Fibroblast of skin of left quadriceps (primary cell): ENCODE results near the gene CRPPA.

Experiments used
- DNase-seq, 2 experiments: peaks; one replicate each; pipeline ENCODE4 v3.0.0-alpha.2; 2013; ENCODE audit warnings: low read depth in 2 of 2

The CRPPA gene

GRCh38 chr7:16423761-16424160 lies 2.4 kb upstream of the CRPPA start:
- peak; percentile 65 to 67 for DNase-seq

GRCh38 chr7:16422917-16423316 lies 1.6 kb upstream of the CRPPA start:
- no peak for DNase-seq

DNA sequence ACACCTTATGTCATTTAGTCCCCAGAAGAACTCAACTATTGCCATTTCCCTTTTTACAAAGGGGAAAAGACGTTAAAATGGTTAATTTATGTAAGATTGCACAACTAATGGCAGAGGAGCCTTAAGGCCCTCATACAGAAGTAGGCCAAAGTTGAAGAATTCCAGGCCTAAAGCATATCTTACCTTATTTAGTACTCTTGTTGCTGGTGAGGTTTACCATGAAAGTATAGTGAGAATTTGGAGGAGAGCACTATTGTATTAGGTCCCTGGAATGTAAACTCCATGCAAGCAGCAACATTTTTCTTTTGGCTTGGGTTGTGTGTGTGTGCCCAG lies 731 bp upstream of the CRPPA start:
- peak; percentile 55 to 58 for DNase-seq

DNA sequence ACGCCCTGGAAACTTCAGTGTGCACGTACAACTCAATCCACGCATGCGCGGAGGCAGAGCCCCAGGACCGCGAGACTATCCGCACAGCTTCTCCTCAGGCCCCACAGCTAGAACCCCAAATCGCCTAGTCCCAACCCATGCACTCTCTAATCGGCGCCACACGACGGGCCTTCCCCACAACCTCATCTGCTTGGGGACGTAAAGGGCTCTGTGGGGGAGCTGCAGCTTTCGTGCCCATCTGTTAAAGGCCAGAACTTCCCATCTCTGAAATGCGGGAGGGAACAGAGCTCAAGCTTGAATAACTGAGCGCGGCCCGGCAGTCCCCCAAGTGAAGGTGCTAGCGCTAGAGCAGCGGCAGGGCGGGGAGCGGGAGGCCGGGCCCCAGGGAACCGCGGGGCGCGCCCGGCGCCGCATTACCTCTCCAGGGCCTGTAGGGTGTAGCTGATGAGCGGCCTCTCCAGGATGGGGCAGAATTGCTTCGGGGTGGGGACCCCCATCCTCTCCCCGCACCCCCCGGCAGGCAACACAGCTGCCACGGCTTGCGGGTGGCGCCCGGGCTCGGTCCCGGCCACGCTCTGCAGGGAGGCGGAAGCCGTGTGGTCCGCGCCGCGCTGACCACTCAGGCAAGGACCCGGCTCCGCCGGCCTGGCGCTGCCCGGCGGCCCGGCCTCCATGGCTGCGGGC lies 547 bp downstream of the CRPPA start:
- peak; percentile 74 to 75 for DNase-seq

GRCh38 chr7:16420329-16420648 lies 1.0 kb downstream of the CRPPA start:
- DNase-seq = no peak

GRCh38 chr7:16419859-16420258 lies 1.5 kb downstream of the CRPPA start:
- DNase-seq = no peak

- DNase-seq = no peak
Observed at GRCh38 chr7:16419126-16419525, 2.2 kb downstream of the CRPPA start.

DNA sequence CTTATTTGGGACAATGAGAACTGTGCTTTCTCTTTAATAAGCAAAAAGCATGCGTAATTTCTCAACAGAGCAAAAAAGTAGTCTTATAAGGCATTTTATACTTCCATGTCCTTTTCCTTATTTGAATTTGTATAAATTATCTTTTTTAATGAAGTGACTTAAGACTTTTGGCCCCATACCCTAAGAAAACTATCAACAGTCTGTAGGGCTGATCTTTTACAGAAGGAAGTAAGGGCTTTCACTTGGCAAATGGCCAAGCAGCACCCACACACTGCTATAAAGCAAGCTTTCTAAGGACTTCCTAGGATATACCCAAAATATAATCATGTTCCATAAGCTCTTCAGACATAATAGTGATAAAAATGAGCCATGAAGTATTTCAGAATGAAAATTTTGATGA lies 3.4 kb downstream of the CRPPA start:
- no peak for DNase-seq

DNA sequence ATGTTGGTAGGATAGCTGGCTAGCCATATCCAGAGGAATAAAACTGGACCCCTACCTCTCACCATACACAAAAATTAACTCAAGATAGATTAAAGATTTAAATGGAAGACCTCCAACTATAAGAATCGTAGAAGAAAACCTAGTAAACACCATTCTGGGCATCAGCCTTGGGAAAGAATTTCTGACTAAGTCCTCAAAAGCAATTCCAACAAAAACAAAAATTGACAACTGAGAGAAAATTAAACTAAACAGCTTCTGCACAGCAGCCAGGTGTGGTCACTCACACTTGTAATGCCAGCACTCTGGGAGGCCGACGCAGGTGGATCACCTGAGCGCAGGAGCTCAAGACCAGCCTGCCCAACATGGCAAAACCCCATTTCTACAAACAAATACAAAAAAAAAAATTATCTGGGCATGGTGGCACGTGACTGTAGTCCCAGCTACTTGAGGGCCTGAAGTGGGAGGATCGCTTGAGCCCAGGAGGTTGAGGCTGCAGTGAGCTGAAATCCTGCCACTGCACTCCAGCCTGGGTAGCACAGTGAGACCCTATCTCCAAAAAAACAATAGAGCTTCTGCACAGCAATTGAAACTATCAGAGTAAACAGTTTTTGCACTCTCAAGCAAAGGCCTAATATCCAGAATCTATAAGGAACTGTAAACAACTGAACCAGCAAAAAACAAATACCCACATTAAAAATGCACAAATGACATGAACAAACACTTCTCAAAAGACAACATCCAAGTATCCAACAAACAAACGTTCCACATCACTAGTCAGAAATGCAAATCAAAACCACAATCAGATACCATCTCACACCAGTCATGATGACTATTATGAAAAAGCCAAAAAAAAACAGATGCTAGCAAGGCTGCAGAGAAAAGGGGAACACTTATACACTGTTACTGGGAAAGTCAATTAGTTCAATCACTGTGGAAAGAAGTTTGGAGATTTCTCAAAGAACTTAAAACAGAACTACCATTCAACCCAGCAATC lies 4.8 kb downstream of the CRPPA start:
- DNase-seq = peak; percentile 49 to 55

GRCh38 chr7:16412274-16413254 lies 8.8 kb downstream of the CRPPA start:
- no peak for DNase-seq

DNA sequence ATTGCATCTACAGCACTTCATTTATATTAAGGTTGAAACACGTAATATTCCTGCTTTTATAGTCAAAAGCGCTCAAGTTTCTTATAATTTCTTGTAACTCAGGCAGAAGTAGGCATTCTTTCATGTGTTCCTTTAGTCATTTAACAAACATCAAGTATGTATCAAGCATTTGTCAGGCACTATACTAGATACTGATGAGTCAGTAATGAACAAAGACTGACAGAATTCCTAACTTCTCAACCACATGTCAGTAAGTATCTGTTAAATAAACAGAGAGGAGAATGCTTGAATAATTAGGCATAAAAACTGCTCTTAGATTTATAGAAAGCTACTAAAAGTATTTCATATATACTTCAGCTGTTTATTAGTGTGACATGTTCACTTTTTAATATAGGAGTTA lies 9.9 kb downstream of the CRPPA start:
- no peak for DNase-seq

- DNase-seq = no peak
Observed at GRCh38 chr7:16409777-16410176, 11.6 kb downstream of the CRPPA start.

- DNase-seq = no peak
Observed at GRCh38 chr7:16404636-16405035, 16.7 kb downstream of the CRPPA start.

GRCh38 chr7:16403475-16403874 lies 17.9 kb downstream of the CRPPA start:
- DNase-seq = no peak

GRCh38 chr7:16402940-16403339 lies 18.4 kb downstream of the CRPPA start:
- no peak for DNase-seq

- DNase-seq = no peak
Observed at GRCh38 chr7:16402091-16402490, 19.2 kb downstream of the CRPPA start.

DNA sequence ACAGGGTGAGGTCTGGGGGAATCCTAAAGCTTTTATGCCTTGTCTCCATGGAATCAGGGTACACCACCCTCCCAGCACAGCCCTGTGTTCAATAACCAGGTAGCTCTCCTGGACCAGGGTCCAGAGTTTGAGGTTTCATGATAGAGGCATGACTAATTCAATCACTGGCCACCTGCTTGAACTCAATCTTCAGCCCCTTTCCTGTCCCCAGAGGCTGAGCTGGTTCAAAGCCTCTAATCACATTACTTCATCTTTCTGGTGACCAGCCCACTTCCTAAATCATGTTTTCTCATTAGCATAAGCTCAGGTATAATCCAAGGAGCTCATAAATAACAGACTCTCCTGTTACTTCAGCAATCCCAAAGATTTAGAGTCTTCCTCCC lies 20.5 kb downstream of the CRPPA start:
- no peak for DNase-seq

DNA sequence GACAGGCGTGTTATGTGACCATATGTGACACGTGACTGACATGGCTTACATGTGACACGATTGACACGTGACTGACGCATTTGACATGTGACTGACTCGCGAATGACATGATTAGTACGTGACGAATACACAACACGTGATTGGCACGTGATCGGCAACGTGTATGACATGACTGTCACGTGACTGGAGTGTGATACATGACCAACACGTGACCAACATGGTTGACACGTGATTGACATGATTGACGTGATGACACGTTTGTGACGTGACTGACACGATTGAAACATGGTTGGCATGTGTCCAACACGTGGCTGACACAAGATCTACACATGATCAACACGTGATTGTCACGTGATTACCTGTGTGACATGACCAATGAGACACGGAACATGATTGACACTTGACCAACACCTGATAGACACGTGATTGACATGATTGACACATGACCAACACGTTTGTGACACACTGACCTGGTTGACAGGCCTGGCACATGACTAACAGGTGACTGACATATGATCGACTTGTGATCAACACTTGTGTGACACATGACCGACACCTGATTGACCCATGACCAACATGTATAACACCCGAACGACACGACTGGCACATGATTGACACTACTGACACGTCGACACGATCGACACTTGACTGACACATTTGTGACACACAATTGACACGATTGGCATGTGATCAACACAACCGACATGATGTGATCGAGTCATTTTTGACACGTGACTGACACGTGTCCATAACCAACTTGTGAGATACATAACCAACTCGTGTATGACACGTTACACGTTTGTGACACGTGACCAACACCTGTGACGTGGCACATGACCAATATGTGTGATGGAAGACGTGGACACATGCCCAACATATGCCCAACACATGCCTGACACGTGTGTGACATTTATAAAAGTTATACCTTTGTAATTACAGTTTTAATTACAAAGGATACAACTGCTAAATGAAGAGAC lies 21.1 kb downstream of the CRPPA start:
- no peak for DNase-seq

DNA sequence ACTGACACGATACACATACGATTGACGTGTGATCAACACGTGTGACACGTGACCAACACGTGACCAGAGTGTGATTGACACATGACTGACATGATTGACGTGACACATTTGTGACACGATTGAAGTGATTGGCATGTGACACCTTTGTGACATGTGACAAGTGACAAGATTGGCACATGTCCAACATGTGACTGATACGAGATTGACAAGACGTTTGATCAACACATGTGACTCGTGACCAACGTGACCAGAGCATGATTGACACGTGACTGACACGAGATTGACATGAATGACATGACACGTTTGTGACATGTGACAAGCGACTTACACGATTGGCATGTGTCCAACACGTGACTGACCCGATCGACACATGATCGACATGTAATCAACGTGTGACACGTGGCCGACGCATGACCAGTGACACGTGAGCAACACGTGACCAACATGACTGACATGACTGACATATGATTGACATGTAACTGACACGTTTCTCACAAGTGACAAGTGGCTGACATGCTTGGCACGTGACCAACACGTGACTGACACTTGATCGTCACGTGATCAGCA lies 22.0 kb downstream of the CRPPA start:
- DNase-seq = no peak

DNA sequence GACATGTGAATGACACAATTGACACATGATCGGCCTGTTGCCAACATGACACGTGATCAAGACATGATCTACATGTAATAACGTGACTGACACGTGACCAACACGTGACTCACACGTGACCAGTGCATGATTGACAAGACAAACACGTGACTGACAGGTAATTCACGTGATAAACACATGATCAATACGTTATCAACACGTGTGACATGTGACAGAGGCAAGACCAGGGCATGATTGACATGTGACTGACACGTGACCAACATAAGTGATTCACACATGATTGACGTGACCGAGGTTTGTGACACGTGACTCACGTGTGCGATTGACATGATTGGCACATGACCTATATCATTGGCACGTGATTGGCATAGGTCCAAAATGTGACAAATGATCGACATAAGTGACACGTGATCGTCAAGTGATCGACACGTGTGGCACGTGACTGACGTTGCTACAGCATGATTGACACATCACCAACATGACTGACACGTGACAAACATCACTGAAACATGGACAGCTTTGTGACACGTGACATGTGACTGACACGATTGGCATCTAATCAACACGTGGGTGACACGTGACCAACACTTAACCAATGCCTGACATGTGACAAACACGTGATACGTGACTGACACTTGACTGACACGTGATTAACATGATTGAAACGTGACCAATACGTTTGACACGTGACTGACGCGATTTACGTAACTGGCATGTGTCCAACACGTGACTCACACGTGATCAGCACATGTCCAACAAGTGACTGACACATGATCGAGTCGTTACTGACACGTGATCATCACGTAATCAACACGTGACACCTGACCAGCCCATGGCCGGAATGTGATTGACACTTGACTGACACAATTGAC lies 23.0 kb downstream of the CRPPA start:
- no peak for DNase-seq
